Measurements from ENCODE around the gene TP53RK.
"Not testable (repeated sequence)": the region's sequence is repeated elsewhere in the genome, so short reads cannot be mapped to it uniquely, and the experiment has no call there.

TP53RK gene

GRCh38 chr20:46682063-46682821 is 7.0 kb downstream of the TP53RK start:
- no peak for DNase-seq

- peak; percentile 62 for DNase-seq
Measured at GRCh38 chr20:46681032-46681854, 8.0 kb downstream of the TP53RK start.

- no peak for DNase-seq
Measured at GRCh38 chr20:46680684-46681031, 8.6 kb downstream of the TP53RK start.

- DNase-seq = no peak
Measured at GRCh38 chr20:46678516-46678915, 10.7 kb downstream of the TP53RK start.

GRCh38 chr20:46677608-46678007 is 11.6 kb downstream of the TP53RK start:
- DNase-seq = no peak

- not testable (repeated sequence) for DNase-seq
Measured at GRCh38 chr20:46676649-46677316, 12.5 kb downstream of the TP53RK start.

GRCh38 chr20:46674253-46675083 is 14.8 kb downstream of the TP53RK start:
- no peak for DNase-seq

GRCh38 chr20:46673394-46674252 is 15.6 kb downstream of the TP53RK start:
- no peak for DNase-seq

GRCh38 chr20:46672543-46673148 is 16.6 kb downstream of the TP53RK start:
- no peak for DNase-seq

- no peak for DNase-seq
Measured at GRCh38 chr20:46671866-46672542, 17.2 kb downstream of the TP53RK start.

- no peak for DNase-seq
Measured at GRCh38 chr20:46670585-46671584, 18.4 kb downstream of the TP53RK start.

- DNase-seq = no peak
Measured at GRCh38 chr20:46670228-46670584, 19.0 kb downstream of the TP53RK start.

GRCh38 chr20:46666818-46667515 is 22.3 kb downstream of the TP53RK start:
- DNase-seq = no peak

- no peak for DNase-seq
Measured at GRCh38 chr20:46666306-46666705, 22.9 kb downstream of the TP53RK start.

- DNase-seq = no peak
Measured at GRCh38 chr20:46665602-46666001, 23.6 kb downstream of the TP53RK start.

- no peak for DNase-seq
Measured at GRCh38 chr20:46663531-46663930, 25.7 kb downstream of the TP53RK start.

- no peak for DNase-seq
Measured at GRCh38 chr20:46661659-46662058, 27.6 kb downstream of the TP53RK start.

- DNase-seq = no peak
Measured at GRCh38 chr20:46660487-46660886, 28.8 kb downstream of the TP53RK start.

GRCh38 chr20:46657618-46658017 is 31.6 kb downstream of the TP53RK start:
- no peak for DNase-seq

Measured in stimulated activated CD4-positive, alpha-beta T cell treated with anti-CD3 and anti-CD28 coated beads, Interleukin-12 subunit alpha, Interleukin-12 subunit beta, amount 100 ng/mL, for 4 hours (primary cell).